H9 (cell line): Measurements from ENCODE around the gene ESRRA. TPM values are rescaled to one million over a fixed set of nuclear protein-coding genes. Genes with fewer than 3 reads are reported as not detected.

Experiments
- DNase-seq: peaks from one replicate; pipeline ENCODE4 v3.0.0-alpha.2; 2017
- H2AFZ ChIP-seq: one replicate; pipeline ENCODE4 v1.6.1; 2013; ENCODE audit warnings: mild to moderate bottlenecking, low read length, control low read depth, moderate library complexity
- H2AK5ac ChIP-seq: 2 replicates; pipeline ENCODE4 v1.6.1; 2013; ENCODE audit warnings: low read length, control low read depth, mixed read lengths; ENCODE audit not compliant: insufficient read length
- H2BK120ac ChIP-seq: one replicate; pipeline ENCODE4 v1.6.1; 2013; ENCODE audit warnings: low read depth, mild to moderate bottlenecking, low read length, control low read depth, inconsistent platforms; ENCODE audit not compliant: poor library complexity, severe bottlenecking
- H2BK12ac ChIP-seq: 2 replicates; pipeline ENCODE4 v1.6.1; 2013; ENCODE audit warnings: low read length, control low read depth, mixed read lengths, low read depth; ENCODE audit not compliant: insufficient read length
- H2BK15ac ChIP-seq: 2 replicates; pipeline ENCODE4 v1.6.1; 2013; ENCODE audit warnings: low read depth, low read length, control low read depth
- H2BK20ac ChIP-seq: one replicate; pipeline ENCODE4 v1.6.1; 2013; ENCODE audit warnings: low read depth, mild to moderate bottlenecking, low read length, control low read depth, inconsistent platforms; ENCODE audit not compliant: poor library complexity, severe bottlenecking
- H2BK5ac ChIP-seq: 2 replicates; pipeline ENCODE4 v1.6.1; 2013; ENCODE audit warnings: low read length, control low read depth, mixed read lengths; ENCODE audit not compliant: insufficient read length
- H3K14ac ChIP-seq: 2 replicates; pipeline ENCODE4 v1.6.1; 2013; ENCODE audit warnings: low read length, control low read depth; ENCODE audit not compliant: insufficient read depth
- H3K18ac ChIP-seq: 2 replicates; pipeline ENCODE4 v1.6.1; 2013; ENCODE audit warnings: low read depth, mild to moderate bottlenecking, mixed read lengths, low read length, control low read depth; ENCODE audit not compliant: insufficient read length
- H3K23ac ChIP-seq: 2 replicates; pipeline ENCODE4 v1.6.1; 2013; ENCODE audit warnings: low read length, control low read depth, mixed read lengths, low read depth; ENCODE audit not compliant: insufficient read length
- H3K23me2 ChIP-seq: 2 replicates; pipeline ENCODE4 v1.6.1; 2013; ENCODE audit warnings: low read depth, mild to moderate bottlenecking, mixed read lengths, low read length, control low read depth; ENCODE audit not compliant: insufficient read length, poor library complexity, severe bottlenecking
- H3K27ac ChIP-seq: 2 replicates; pipeline ENCODE4 v1.5.1; 2013; ENCODE audit warnings: low read length, control low read depth, mixed read lengths, low read depth; ENCODE audit not compliant: insufficient read length
- H3K27me3 ChIP-seq: 2 replicates; pipeline ENCODE4 v1.6.1; 2013; ENCODE audit warnings: low read length, control low read depth, inconsistent platforms; ENCODE audit not compliant: insufficient read depth
- H3K4ac ChIP-seq: 2 replicates; pipeline ENCODE4 v1.6.1; 2013; ENCODE audit warnings: low read depth, mild to moderate bottlenecking, control low read depth, inconsistent platforms, low read length, moderate library complexity
- H3K4me1 ChIP-seq: 2 replicates; pipeline ENCODE4 v1.6.1; 2013; ENCODE audit warnings: low read length, control low read depth, inconsistent platforms; ENCODE audit not compliant: insufficient read depth
- H3K4me2 ChIP-seq: 2 replicates; pipeline ENCODE4 v1.6.1; 2013; ENCODE audit warnings: low read length, control low read depth, mixed read lengths; ENCODE audit not compliant: insufficient read length, insufficient read depth
- H3K56ac ChIP-seq: 2 replicates; pipeline ENCODE4 v1.6.1; 2013; ENCODE audit warnings: low read depth, mild to moderate bottlenecking, mixed read lengths, low read length, control low read depth; ENCODE audit not compliant: insufficient read length
- H3K79me1 ChIP-seq: 2 replicates; pipeline ENCODE4 v1.6.1; 2013; ENCODE audit warnings: low read depth, mild to moderate bottlenecking, moderate library complexity, low read length, control low read depth, inconsistent platforms; ENCODE audit not compliant: insufficient read depth, poor library complexity, severe bottlenecking
- H3K79me2 ChIP-seq: 2 replicates; pipeline ENCODE4 v1.6.1; 2013; ENCODE audit warnings: low read length, control low read depth, inconsistent platforms; ENCODE audit not compliant: insufficient read depth
- H3K9ac ChIP-seq: 2 replicates; pipeline ENCODE4 v1.6.1; 2013; ENCODE audit warnings: low read length, control low read depth, mixed read lengths; ENCODE audit not compliant: insufficient read length; ENCODE audit errors: extremely low read depth
- H3K9me3 ChIP-seq: one replicate; pipeline ENCODE4 v1.6.1; 2013; ENCODE audit warnings: low read depth, low read length, inconsistent platforms; ENCODE audit not compliant: control insufficient read depth
- H3T11ph ChIP-seq: one replicate; pipeline ENCODE4 v1.6.1; 2013; ENCODE audit warnings: mild to moderate bottlenecking, low read length, control low read depth, inconsistent platforms
- H4K20me1 ChIP-seq: one replicate; pipeline ENCODE4 v1.6.1; 2013; ENCODE audit not compliant: control insufficient read depth, insufficient read length, insufficient read depth
- H4K5ac ChIP-seq: 2 replicates; pipeline ENCODE4 v1.6.1; 2013; ENCODE audit warnings: low read depth, mild to moderate bottlenecking, mixed read lengths, low read length, control low read depth; ENCODE audit not compliant: insufficient read length
- H4K8ac ChIP-seq: replicated peaks from 2 replicates; pipeline ENCODE4 v1.6.1; 2013; ENCODE audit warnings: low read length, control low read depth, mixed read lengths, low read depth; ENCODE audit not compliant: insufficient read length
- H4K91ac ChIP-seq: 2 replicates; pipeline ENCODE4 v1.6.1; 2013; ENCODE audit warnings: low read depth, mild to moderate bottlenecking, moderate library complexity, mixed read lengths, low read length, control low read depth; ENCODE audit not compliant: insufficient read length
- H3K27ac Mint-ChIP-seq, 3 experiments: 2 replicates in 2 of 3; 3 replicates in 1 of 3; pipeline ENCODE4 v1.8.0; 2020 to 2021; ENCODE audit warnings: mixed read lengths in 3 of 3, mild to moderate bottlenecking in 1 of 3, moderate library complexity in 1 of 3
- H3K27me3 Mint-ChIP-seq: 2 replicates; pipeline ENCODE4 v1.8.0; 2021; ENCODE audit warnings: low read depth, mild to moderate bottlenecking, moderate library complexity, mixed read lengths
- H3K36me3 Mint-ChIP-seq, 3 experiments: 2 replicates in 2 of 3; 3 replicates in 1 of 3; pipeline ENCODE4 v1.8.0; 2020 to 2021; ENCODE audit warnings: low read depth in 3 of 3, mixed read lengths in 3 of 3; ENCODE audit not compliant: insufficient read depth in 1 of 3
- H3K4me1 Mint-ChIP-seq, 2 experiments: 2 replicates each; pipeline ENCODE4 v1.8.0; 2020; ENCODE audit warnings: mixed read lengths in 2 of 2
- H3K4me3 Mint-ChIP-seq, 2 experiments: 2 replicates in 1 of 2; 3 replicates in 1 of 2; pipeline ENCODE4 v1.8.0; 2020 to 2021; ENCODE audit warnings: mild to moderate bottlenecking in 2 of 2, mixed read lengths in 2 of 2, moderate library complexity in 1 of 2
- H3K9me3 Mint-ChIP-seq, 2 experiments: 2 replicates in 1 of 2; 3 replicates in 1 of 2; pipeline ENCODE4 v1.8.0; 2020; ENCODE audit warnings: mild to moderate bottlenecking in 2 of 2, mixed read lengths in 2 of 2, moderate library complexity in 1 of 2
- CTCF ChIP-seq: fragments of 200-600 bp; sonication (generic); conservative IDR thresholded peaks from 3 replicates; pipeline ENCODE4 v1.8.0; 2021; ENCODE audit warnings: antibody characterized with exemption, mild to moderate bottlenecking
- WGBS: extraction: QIAGEN DNeasy Blood & Tissue Kit; methylation state at CpG from one replicate; pipeline ENCODE4 v1.1.7; 2013; ENCODE audit warnings: missing lambda C conversion rate, low lambda C conversion rate, mixed read lengths; ENCODE audit not compliant: insufficient read length; ENCODE audit errors: extremely low coverage; 5-methylcytosine and 5-hydroxymethylcytosine counted together
- total RNA-seq: library from RNA; stranded (reverse); gene quantifications from 2 replicates; pipeline ENCODE4 v1.2.1, GENCODE V29; 2021

Gene ESRRA
- total RNA-seq, 1 experiment from 2014 or later: 42.3 TPM

- Histone ChIP-seq H3K4me2 (no peak overlapping the region), H3K14ac (no peak overlapping the region), H3K56ac (no peak overlapping the region), H3K4ac (no peak overlapping the region), H3K27ac (no peak overlapping the region), H3K4me1 (peaks cover 2% of the 10 kb centered on the region; the same call in 1 of the 2 replicates), H4K8ac (no peak overlapping the region), H2BK5ac (no peak overlapping the region), H3T11ph (no peak overlapping the region), H3K23me2 (peaks cover 17% of the 10 kb centered on the region), H2BK20ac (no peak overlapping the region), H2BK120ac (no peak overlapping the region), H2AK5ac (no peak overlapping the region), H2BK12ac (no peak overlapping the region), H4K20me1 (peaks cover 3% of the 10 kb centered on the region), H2BK15ac (no peak overlapping the region; the same call in 1 of the 2 replicates), H4K91ac (no peak overlapping the region), H3K9me3 (no peaks in the 10 kb centered on the region), H3K79me1 (no peaks in the 10 kb centered on the region), H3K23ac (no peak overlapping the region), H3K79me2 (no peaks in the 10 kb centered on the region), H4K5ac (no peak overlapping the region), H2AFZ (no peak overlapping the region), H3K18ac (no peak overlapping the region), H3K27me3 (no peaks in the 10 kb centered on the region), H3K9ac (no peak overlapping the region)
- Mint-ChIP-seq H3K36me3 (0 out of 7 replicates have a peak, but pooled peaks cover 0 to 2% (median 0%) of the 10 kb centered on the region in 3 experiments), H3K4me3 (no peak overlapping the region), H3K27ac (no peak overlapping the region), H3K27me3 (peaks cover 11% of the 10 kb centered on the region), H3K4me1 (peaks cover 9 to 38% of the 10 kb centered on the region in 2 experiments), H3K9me3 (no peaks in the 10 kb centered on the region)
- no peak for TF ChIP-seq CTCF
- no CpG with 5 or more reads among the region's 28 CpGs for WGBS
- DNase-seq: peak; percentile 29
Observed at GRCh38 chr11:64344787-64345186, 39.5 kb downstream of the ESRRA start.
